ENCODE results near the gene OGFRL1.

Gene OGFRL1

DNA sequence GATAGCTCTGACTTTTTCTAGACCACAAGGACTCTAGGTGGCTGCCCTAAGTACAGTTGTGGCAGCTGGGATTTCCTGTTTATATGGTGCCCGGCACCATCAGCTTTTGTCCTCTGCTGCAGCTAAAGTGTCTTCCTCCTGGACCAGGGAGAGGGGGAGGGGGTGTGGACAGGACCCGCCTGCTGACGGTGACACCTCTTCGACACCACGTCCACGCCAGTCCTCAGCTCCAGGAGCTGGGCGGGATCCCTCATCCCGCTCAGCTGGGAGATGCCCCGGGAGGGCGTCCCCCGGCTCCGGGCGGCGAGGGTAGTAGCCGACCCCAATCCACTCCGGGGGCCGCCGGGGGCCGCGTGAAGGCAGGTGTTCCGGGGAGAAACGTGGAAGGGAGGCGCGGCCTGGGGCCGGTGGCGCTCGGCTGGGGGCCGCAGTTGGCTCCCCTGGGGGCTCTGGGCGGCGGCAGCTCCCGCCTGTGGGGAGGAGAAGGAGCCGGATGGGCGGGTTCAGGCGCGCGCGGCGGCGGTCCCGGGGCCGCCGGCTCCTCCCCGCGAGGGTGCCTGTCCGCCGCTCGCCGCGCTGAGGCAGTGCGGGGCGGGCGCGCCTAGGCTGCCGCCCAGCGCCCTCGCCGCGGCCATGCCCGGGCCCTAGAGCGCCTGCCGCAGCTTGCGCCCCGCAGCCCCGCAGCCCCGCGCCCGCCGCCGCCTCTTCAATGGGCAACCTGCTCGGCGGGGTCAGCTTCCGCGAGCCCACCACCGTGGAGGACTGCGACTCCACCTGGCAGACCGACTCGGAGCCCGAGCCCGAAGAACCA is at the start of gene OGFRL1:
Gene OGFRL1, plus strand, starts transcription at position 584 of the 811 bp plus-strand sequence. Its CDS starts 126 bp downstream, at position 710.
- no peak for TF ChIP-seq CTCF (IDR thresholded peaks at IDR 0.05; ENCODE audit: control insufficient read depth, insufficient read depth, low read depth, low read length, missing control alignments)
- no peak for DNase-seq (ENCODE audit: low read depth)
- peak within 1 kb of the TSS; percentile 70 for H3K4me3 ChIP-seq (ENCODE audit: control insufficient read depth, low read depth, low read length)

DNA sequence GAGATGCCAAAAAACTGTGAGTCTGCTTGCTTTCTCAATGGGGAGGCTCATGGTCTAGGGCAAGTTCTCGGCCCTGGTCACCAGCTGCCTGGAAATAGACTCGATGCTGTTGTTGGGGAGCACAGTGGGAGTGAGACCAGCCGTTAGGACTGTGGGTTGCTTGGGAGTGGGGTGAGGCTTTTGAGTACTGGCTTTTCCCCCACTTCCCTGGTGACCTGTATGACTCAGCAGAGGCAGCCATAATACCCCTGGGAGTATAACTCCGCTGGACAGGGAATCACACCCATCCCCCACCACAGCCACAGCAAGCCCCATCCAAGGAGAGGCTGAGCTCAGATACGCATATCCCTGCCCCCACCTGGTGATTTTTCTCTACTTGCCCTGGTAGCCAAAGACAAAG is 48.9 kb upstream of the OGFRL1 start:
- no peak overlapping the region for H3K4me3 ChIP-seq (ENCODE audit: control insufficient read depth, low read depth, low read length)
- TF ChIP-seq CTCF (IDR thresholded peaks at IDR 0.05; ENCODE audit: control insufficient read depth, insufficient read depth, low read depth, low read length, missing control alignments) = no peak
- no peak for DNase-seq (ENCODE audit: low read depth)

DNA sequence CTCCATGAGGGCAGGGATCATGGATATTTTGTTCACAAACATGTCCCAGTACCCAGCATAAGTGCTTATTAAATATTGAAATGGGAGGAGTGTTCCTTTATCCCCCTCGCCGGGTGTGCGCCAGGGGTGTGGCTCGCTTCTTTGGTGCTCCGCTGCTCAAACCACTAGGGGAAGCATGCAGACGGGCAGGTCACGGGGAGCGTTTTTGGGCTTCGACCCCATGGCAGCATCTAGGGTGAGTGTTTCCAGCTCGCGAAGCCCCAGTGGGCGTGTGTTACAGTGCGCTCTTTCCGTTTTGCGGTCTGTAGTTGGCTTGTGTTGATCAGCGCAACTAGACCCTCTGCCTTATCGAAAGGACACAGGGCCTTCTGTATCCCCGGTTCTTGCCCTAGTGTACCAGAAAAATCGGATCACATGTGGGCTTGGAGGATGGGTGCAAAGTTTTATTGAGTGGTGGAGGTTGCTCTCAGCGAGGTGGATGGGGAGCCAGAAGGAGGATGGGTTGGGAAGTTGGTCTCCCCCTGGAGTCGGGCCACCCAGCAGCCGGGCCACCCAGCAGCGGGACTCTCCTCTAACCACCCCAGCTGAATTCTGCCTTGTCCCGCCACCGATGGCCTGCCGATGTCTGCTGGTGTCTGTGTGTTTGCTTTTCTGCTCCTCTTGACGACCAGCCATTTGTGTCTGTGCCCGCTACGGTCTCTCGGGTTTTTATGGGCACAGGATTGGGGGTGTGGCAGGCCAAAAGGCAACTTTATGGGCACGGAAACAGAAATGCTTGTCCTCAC is 43.2 kb upstream of the OGFRL1 start:
- DNase-seq (ENCODE audit: low read depth) = no peak

GRCh38 chr6:71246596-71246995 is 42.0 kb upstream of the OGFRL1 start:
- no peak for DNase-seq (ENCODE audit: low read depth)
- TF ChIP-seq CTCF (IDR thresholded peaks at IDR 0.05; ENCODE audit: control insufficient read depth, insufficient read depth, low read depth, low read length, missing control alignments) = no peak
- no peak overlapping the region for H3K4me3 ChIP-seq (ENCODE audit: control insufficient read depth, low read depth, low read length)

More for the DNA sequence above, 43.2 kb upstream of the OGFRL1 start:
- TF ChIP-seq CTCF (IDR thresholded peaks at IDR 0.05; ENCODE audit: control insufficient read depth, insufficient read depth, low read depth, low read length, missing control alignments) = no peak
- no peak overlapping the region for H3K4me3 ChIP-seq (ENCODE audit: control insufficient read depth, low read depth, low read length)

DNA sequence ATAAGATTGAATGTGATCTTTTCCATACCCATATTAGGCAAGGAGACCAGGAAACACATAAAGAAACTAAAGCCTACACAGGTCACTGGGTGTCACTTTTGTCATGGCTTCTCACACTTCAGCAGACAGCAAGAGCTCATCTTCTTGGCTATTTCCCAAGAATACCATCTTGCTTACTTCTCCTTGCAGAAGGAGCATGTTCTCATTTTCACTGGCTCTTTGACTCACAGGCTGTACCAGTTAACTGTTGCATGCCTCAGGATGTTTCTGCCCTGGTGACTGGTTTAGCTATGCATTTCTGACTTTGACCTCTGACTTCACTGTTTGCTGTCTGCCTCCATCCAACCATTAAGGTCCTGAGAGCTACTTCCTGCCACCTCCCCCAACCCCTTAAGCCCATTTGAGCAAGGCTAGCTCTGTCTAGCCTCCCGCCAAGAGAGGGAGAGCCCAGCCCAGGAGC is 40.3 kb upstream of the OGFRL1 start:
- DNase-seq (ENCODE audit: low read depth) = peak; percentile 10
- no peak for TF ChIP-seq CTCF (IDR thresholded peaks at IDR 0.05; ENCODE audit: control insufficient read depth, insufficient read depth, low read depth, low read length, missing control alignments)
- H3K4me3 ChIP-seq (ENCODE audit: control insufficient read depth, low read depth, low read length) = no peak overlapping the region

DNA sequence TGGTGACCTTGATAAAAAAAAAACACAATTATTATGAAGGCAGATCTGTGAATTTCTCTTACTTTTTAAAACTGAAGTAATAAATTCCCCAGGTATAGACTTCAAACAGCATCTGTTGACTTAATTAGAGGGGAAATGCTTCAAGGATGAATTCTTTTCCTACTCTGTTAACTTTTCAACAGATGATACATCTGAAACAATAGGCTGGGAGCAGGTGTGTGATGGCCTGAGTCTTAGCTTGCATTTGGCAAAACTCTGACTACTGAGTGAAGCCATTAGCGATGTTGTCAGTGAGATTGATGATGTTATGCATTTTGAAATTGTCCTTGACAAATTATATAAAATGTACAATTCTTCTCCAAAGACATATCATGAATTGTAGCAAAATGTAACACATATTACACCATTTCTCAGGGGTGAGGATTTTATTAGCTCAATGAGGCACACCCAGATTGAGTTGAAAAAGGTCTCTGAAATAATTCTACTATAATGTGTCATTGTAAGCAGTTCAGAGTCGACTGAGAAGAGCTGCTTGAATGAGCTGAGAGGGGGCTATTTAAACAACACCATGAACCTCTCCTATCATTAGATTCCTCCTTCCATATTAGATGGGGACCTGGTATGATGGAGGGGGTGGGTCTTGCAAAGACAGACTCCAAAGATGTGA is 39.6 kb upstream of the OGFRL1 start:
- no peak for DNase-seq (ENCODE audit: low read depth)

More for the DNA sequence above, 39.6 kb upstream of the OGFRL1 start:
- no peak overlapping the region for H3K4me3 ChIP-seq (ENCODE audit: control insufficient read depth, low read depth, low read length)
- TF ChIP-seq CTCF (IDR thresholded peaks at IDR 0.05; ENCODE audit: control insufficient read depth, insufficient read depth, low read depth, low read length, missing control alignments) = no peak

Measured in AG09309 (cell line).